ENCODE results near the gene FBLN2.
"Not testable (repeated sequence)": the region's sequence is repeated elsewhere in the genome, so short reads cannot be mapped to it uniquely, and the experiment has no call there.

The FBLN2 gene

GRCh38 chr3:13548696-13549622, at the start of gene FBLN2:
Gene FBLN2, plus strand, starts transcription at chr3:13549125. Its CDS starts 21,231 bp downstream, at chr3:13570356.
- no peak for DNase-seq

DNA sequence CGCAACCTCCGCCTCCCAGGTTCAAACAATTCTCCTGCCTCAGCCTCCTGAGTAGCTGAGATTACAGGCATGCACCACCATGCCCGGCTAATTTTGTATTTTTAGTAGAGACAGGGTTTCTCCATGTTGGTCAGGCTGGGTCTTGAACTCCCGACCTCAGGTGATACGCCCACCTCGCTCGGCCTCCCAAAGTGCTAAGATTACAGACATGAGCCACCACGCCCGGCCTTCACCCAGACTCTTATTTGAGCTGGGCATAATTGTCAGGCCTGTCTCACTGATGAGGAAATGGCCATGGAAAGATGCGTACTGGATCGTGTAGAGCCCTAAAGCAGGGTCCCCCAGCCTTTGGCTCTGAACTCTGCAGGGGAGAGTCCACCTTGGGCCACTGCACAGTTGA, 49.7 kb upstream of the FBLN2 start:
- DNase-seq, result not testable (repeated sequence)

DNA sequence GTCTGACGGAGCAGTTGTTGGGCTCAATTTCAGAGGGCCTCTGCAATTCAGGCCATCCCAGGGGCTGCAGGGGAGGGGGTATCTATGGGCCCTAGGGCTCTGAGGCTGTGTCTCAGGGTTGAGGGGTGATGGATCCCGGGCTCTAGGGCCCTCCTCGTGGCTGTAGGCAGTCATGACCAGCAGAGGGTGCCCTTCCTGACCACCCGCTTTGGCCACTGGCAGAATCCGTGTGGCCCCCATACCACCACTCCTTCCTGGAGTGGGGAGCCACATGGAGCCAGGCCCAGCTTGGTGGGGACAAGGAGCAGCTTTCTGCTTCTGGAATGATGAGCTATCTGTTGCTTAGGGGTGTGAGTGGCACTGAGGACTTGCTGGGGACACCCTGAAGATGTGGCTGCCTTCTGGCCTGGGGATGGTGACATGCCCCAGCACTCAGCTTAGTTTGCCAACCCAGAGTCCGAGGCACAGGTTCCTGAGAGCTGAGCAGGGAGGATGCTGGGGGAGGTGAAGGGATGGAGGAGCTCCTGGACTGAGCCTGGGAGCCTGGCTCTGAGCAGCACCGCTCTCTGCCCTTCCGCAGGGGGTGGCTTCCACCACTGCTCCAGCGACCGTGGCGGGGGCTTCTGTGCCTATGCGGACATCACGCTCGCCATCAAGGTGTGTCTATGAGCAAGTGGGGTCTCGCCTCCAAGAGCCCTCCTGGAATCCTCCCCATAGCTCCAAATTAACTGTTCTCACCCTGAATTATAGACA, 48.6 kb upstream of the FBLN2 start:
- no peak for DNase-seq

DNA sequence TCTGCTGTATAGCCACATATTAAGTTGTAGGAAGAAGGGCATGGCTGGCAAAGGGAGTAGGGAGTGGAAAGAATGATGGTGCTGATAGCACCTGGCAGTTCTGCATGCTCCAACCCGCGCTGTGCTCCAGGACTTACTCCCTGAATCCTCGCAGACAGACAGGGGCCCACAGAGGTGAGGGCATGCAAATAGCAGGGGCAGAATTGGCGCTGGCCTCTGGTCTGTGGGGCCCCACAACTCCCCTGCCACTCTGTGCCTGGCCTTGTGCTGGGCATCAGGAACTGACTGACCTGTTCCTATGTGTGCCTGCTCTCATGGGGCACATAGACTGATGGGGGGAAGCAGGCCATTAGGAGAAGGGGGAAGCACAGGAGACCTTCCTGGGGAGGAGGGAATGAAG, 47.9 kb upstream of the FBLN2 start:
- no peak for DNase-seq

DNA sequence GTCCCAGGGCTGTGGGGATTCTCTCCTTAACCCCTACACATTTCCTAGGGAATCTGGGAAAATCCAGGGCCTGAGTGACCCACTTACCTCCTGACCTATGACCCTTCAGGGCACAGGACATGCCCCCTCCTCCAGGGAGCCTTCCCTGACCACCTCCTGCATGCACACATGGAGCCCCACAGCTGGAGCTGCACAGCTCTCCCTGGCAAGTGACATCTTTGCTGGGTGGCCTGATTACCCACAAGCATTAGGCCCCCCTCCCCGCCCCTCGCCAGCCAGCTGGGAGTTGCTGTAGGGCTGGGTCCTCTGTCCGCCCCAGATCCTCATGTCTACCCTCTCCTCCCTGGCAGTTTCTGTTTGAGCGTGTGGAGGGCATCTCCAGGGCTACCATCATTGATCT, 47.4 kb upstream of the FBLN2 start:
- DNase-seq, result no peak

GRCh38 chr3:13501958-13502790, 46.8 kb upstream of the FBLN2 start:
- no peak for DNase-seq

GRCh38 chr3:13502791-13503060, 46.2 kb upstream of the FBLN2 start:
- no peak for DNase-seq

DNA sequence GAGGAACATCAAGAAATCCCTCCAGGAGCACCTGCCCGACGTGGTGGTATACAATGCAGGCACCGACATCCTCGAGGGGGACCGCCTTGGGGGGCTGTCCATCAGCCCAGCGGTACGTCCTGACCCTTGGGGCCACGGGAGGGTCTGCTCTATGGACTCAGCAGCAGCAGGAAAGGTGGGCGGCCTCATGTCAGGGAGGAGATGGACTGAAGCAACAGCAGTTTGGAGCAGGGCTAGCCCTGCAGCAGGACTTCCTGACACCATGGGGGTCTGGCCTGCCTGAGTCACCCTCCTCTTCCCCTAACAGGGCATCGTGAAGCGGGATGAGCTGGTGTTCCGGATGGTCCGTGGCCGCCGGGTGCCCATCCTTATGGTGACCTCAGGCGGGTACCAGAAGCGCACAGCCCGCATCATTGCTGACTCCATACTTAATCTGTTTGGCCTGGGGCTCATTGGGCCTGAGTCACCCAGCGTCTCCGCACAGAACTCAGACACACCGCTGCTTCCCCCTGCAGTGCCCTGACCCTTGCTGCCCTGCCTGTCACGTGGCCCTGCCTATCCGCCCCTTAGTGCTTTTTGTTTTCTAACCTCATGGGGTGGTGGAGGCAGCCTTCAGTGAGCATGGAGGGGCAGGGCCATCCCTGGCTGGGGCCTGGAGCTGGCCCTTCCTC, 44.6 kb upstream of the FBLN2 start:
- no peak for DNase-seq

- no peak for DNase-seq
Observed at GRCh38 chr3:13505147-13506130, 43.5 kb upstream of the FBLN2 start.

DNA sequence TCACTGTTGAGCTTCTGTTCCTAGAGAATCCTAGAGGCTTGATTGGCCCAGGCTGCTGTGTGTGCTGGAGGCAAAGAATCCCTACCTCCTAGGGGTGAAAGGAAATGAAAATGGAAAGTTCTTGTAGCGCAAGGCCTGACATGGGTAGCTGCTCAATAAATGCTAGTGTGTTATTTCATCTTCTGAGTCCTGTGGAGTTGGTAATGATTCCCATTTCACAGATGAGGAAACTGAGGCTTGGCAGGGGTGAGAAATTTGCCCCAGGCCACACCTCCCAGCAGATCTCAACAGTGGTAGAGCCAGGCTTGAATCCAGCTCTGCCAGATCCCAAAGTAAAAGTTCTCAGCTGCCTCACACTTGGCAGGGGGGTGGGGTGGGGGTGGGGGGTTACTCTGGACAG, 42.7 kb upstream of the FBLN2 start:
- DNase-seq, result no peak

- no peak for DNase-seq
Observed at GRCh38 chr3:13506680-13507079, 42.2 kb upstream of the FBLN2 start.

- no peak for DNase-seq
Observed at GRCh38 chr3:13507247-13507569, 41.7 kb upstream of the FBLN2 start.

GRCh38 chr3:13507570-13508339, 41.2 kb upstream of the FBLN2 start:
- DNase-seq, result no peak

- no peak for DNase-seq
Observed at GRCh38 chr3:13508496-13508895, 40.4 kb upstream of the FBLN2 start.

DNA sequence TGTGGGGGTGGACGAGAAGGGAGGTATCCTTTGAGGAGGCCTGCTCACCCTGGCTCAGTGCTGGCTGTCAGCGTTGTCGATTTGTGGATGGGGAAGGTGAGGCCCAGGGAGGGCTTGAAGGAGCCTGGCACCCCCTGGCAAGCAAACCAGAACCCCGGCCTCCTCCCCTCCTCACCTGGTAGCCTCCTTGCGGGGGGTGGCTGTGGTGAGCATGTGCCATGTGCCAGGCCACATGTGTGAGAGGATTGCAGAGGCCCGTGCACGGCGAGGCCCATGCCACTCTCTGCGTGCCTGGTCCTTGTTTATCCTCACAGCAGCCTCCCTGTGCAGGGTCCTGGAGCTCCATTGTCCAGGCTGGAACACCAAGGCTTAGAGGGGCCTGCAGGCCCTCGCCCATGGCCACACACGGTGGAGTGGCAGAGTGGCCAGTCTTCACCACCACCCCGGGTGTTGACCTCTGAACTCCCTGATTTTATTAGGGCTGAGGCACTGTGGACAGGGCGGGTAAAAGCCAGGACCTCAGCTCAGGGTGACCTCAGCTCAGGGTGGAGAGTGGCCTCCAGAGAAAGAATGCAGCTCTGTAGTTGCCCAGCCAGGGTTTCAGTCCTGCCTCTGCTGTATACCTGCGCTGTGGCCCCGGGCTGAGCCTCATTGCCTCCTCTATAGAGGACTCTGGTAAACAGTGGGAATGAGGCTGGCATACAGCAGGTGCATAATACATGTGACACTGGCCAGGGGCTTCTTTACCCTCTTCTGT, 39.7 kb upstream of the FBLN2 start:
- DNase-seq, result no peak

- DNase-seq, result no peak
Observed at GRCh38 chr3:13509816-13510192, 39.1 kb upstream of the FBLN2 start.

GRCh38 chr3:13512451-13512850, 36.5 kb upstream of the FBLN2 start:
- DNase-seq, result no peak

DNA sequence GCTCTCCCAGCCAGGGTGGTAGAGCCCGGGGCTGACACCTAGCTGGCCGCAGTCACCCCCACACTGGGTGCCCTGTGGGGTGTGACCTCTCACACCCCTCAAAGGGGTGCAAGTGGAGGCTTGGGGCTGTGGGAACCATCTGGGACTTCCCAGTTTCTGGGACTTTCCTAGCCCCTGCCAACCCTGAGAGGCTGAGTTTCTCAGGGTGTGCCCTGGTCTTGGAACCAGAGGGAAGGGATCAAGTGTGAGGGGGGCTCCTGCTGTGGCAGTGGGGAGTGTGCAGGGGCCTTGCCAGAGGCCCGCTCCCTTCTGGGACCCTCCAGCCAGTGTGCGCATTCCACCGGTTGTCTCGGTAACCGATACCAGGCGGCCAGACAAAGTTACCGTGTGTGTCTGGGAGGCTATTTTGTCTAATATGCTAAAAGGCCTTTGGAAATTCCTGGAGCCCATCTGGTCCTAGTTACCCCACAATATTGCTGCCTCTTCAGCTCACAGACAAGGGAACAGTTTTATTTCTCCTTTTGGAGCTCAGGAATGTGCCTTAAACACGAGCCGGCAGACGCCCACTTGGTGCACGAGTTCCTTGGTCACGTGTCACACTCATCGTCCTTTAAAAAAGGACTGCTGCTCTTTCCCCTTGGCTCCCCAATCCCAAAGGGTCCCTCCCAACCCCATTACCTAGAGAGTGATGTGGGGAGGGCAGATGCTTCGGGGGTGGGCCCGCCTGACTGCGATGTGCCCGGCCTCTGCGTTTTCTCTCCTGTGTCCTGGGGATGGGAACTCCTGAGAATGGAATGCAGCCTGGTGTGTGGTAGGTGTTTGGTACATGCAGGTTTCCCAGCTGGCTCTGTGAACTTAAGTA, 35.6 kb upstream of the FBLN2 start:
- no peak for DNase-seq

GRCh38 chr3:13513913-13514517, 34.9 kb upstream of the FBLN2 start:
- no peak for DNase-seq
